ENCODE data around the gene SRCAP. TPM values are rescaled to one million over a fixed set of nuclear protein-coding genes. Genes with fewer than 3 reads are reported as not detected.

Gene SRCAP
- total RNA-seq, 1 experiment from 2014 or later = 116 TPM

DNA sequence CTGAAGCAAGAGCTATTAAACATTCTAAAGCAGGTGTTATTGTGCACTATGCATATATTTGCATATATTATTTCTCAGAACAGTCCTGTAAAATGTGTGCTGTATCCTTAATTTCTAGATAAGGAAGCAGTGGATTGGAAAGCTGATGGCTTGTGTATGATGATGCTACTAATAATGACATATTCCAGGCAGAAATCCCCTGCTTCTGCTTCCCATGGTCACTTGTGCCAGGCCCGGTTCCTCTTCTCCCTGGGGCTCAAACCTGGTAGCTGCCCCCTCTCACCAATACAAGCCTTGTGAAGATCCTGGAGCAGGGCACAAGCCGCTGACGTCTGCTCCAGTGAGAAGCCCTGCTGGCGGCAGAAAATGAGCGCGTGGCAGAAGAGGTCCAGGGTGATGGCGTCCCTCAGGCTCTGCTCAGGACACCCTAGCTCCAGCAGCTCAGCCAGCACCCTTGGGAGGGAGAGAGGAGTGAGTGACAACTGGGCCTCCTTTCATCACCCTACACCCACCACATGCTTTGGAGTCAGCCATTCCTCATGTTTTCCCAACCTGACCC lies 61.1 kb downstream of the SRCAP start:
- Histone ChIP-seq H3K79me2 (ENCODE audit: low read depth) (peaks cover 34% of the 10 kb centered on the region), H3K4me2 (peak overlapping the region; percentile 80), H3K27me3 (ENCODE audit: insufficient read depth, low read depth) (no peaks in the 10 kb centered on the region), H4K20me1 (ENCODE audit: insufficient read depth) (peaks cover 11% of the 10 kb centered on the region), H3K36me3 (ENCODE audit: low read depth) (peaks cover 19% of the 10 kb centered on the region), H3F3A (ENCODE audit: insufficient read depth, low read depth) (peaks cover 30% of the 10 kb centered on the region; the same call in 1 of the 2 replicates), H2AFZ (no peak overlapping the region), H3K4me3 (no peak overlapping the region), H3K9me2 (ENCODE audit: insufficient read depth) (no peaks in the 10 kb centered on the region), H3K4me1 (replicated peaks; ENCODE audit: insufficient read depth) (peaks cover 24% of the 10 kb centered on the region), H3K9me3 (ENCODE audit: insufficient read depth, low read depth) (no peaks in the 10 kb centered on the region), H3K27ac (no peak overlapping the region)
- no peak for DNase-seq
- BruUV-seq (replicated peaks) = no TSS peak
- CTCF ChIA-PET = interaction anchor here (0.5 kb wide), 1 partner anchor 180 kb away, joined by 7 read pairs; no protein-coding TSS in a partner anchor
- intact Hi-C loops (cut with micrococcal nuclease; ENCODE audit: unreplicated experiment) = loop anchor here (10.0 kb wide), 1 partner anchor 205 kb away; the partner anchor contains the start of gene ZNF764
- TF ChIP-seq, protein P1, sequence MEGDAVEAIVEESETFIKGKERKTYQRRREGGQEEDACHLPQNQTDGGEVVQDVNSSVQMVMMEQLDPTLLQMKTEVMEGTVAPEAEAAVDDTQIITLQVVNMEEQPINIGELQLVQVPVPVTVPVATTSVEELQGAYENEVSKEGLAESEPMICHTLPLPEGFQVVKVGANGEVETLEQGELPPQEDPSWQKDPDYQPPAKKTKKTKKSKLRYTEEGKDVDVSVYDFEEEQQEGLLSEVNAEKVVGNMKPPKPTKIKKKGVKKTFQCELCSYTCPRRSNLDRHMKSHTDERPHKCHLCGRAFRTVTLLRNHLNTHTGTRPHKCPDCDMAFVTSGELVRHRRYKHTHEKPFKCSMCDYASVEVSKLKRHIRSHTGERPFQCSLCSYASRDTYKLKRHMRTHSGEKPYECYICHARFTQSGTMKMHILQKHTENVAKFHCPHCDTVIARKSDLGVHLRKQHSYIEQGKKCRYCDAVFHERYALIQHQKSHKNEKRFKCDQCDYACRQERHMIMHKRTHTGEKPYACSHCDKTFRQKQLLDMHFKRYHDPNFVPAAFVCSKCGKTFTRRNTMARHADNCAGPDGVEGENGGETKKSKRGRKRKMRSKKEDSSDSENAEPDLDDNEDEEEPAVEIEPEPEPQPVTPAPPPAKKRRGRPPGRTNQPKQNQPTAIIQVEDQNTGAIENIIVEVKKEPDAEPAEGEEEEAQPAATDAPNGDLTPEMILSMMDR (conservative IDR thresholded peaks at IDR 0.05) = no peak
- no peak for TF ChIP-seq EZH2 (IDR thresholded peaks at IDR 0.05; ENCODE audit: low read depth)
- POLR2A ChIA-PET (ENCODE audit: unreplicated experiment) = no interaction called here

DNA sequence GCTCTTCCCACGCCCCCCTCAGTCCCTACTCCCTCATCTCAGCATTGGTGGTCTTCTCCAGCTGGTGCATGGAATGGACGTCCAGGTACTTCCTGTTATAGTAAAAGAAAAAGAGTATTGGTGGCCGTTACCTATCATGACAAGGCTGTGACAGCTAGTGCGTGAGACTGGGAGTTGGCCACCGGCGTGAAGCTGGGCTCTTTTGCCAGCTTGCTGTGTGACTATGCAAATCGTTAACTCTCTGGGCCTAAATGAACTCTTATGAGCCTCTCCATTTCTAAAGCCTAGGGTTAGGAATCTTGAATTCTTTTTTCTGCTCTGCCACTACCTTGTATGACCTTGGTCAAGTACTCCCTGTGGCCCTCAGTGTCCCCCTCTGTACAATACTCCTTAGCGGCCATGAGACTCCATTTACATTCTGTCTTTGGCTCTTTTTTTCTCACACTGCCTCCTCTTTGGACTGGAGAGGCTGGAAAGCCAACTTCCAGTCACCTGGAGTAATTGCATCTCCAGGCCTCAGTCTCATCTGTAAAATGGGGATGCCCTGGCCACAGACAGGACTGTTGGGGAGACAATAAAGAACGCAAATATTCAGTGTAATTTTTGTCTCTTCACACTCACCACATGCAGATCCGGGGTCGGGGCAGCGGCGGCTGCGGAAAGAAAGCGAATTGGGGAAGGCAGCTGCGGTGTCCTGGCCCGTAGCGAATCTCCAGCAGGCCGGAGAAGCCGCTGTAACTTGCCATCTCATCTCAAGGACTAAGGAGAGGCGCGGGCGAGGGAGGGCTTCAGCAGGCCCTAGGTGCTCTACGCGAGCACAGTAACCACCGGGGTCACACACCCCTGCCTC lies 61.8 kb downstream of the SRCAP start:
- H3F3A ChIP-seq (ENCODE audit: insufficient read depth, low read depth) = peaks cover 30% of the 10 kb centered on the region; the same call in 1 of the 2 replicates
- no peak overlapping the region for H3K27ac ChIP-seq
- peak overlapping the region; percentile 83 for H3K4me3 ChIP-seq
- peak in 1 of 2 experiments; percentile 50 for DNase-seq
- no peaks in the 10 kb centered on the region for H3K27me3 ChIP-seq (ENCODE audit: insufficient read depth, low read depth)
- POLR2A ChIA-PET (ENCODE audit: unreplicated experiment) = no interaction called here
- BruUV-seq (replicated peaks) = no TSS peak
- H4K20me1 ChIP-seq (ENCODE audit: insufficient read depth) = peaks cover 11% of the 10 kb centered on the region
- H3K36me3 ChIP-seq (ENCODE audit: low read depth) = peaks cover 26% of the 10 kb centered on the region
- peak overlapping the region; percentile 89 for H2AFZ ChIP-seq
- peaks cover 24% of the 10 kb centered on the region for H3K4me1 ChIP-seq (replicated peaks; ENCODE audit: insufficient read depth)
- TF ChIP-seq EZH2 (IDR thresholded peaks at IDR 0.05; ENCODE audit: low read depth) = no peak
- TF ChIP-seq, protein P1 (conservative IDR thresholded peaks at IDR 0.05) = no peak
- H3K4me2 ChIP-seq = peak overlapping the region; percentile 80
- CTCF ChIA-PET = no interaction called here
- no peaks in the 10 kb centered on the region for H3K9me3 ChIP-seq (ENCODE audit: insufficient read depth, low read depth)
- H3K9me2 ChIP-seq (ENCODE audit: insufficient read depth) = no peaks in the 10 kb centered on the region
- peaks cover 34% of the 10 kb centered on the region for H3K79me2 ChIP-seq (ENCODE audit: low read depth)
- intact Hi-C loops (cut with micrococcal nuclease; ENCODE audit: unreplicated experiment) = loop anchor here (10.0 kb wide), 1 partner anchor 206 kb away; the partner anchor contains the start of gene ZNF764

DNA sequence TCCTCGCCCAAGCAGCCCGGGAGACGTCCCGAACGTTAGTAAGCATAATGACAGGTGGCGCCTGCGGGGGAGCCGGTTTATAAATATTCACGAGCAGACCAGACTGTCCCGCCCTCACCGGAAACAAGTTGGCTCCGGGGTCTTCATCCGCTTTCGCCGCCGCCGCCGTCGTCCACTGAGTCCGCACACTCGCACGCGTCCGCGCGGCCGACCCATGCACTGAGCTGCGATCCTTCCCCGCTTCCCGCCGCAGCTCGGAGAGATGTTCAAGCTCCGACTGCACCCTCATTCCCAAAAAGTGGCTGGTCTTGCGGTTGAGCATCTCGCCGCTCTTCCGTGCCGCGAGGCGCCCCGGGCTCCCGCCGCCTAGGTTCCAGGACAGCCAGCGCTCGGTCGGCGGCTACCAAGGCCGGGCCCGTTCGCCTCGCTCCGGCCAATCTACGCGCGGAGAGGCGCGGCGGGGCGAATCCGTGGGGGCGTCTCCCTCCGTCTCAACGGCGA lies 62.5 kb downstream of the SRCAP start:
- H3F3A ChIP-seq (ENCODE audit: insufficient read depth, low read depth) = peaks cover 30% of the 10 kb centered on the region; the same call in 1 of the 2 replicates
- H3K4me2 ChIP-seq = peak overlapping the region; percentile 80
- no peaks in the 10 kb centered on the region for H3K27me3 ChIP-seq (ENCODE audit: insufficient read depth, low read depth)
- intact Hi-C loops (cut with micrococcal nuclease; ENCODE audit: unreplicated experiment) = loop anchor here (10.0 kb wide), 1 partner anchor 207 kb away; the partner anchor contains the start of gene ZNF764
- H3K4me3 ChIP-seq = peak overlapping the region; percentile 83
- DNase-seq = peak in 1 of 2 experiments; percentile 51
- peaks cover 11% of the 10 kb centered on the region for H4K20me1 ChIP-seq (ENCODE audit: insufficient read depth)
- TSS peak; percentile 65 for BruUV-seq (replicated peaks)
- H3K4me1 ChIP-seq (replicated peaks; ENCODE audit: insufficient read depth) = peaks cover 24% of the 10 kb centered on the region
- no peak overlapping the region for H3K27ac ChIP-seq
- no peaks in the 10 kb centered on the region for H3K9me3 ChIP-seq (ENCODE audit: insufficient read depth, low read depth)
- CTCF ChIA-PET = no interaction called here
- H3K79me2 ChIP-seq (ENCODE audit: low read depth) = peaks cover 34% of the 10 kb centered on the region
- no peaks in the 10 kb centered on the region for H3K9me2 ChIP-seq (ENCODE audit: insufficient read depth)
- TF ChIP-seq EZH2 (IDR thresholded peaks at IDR 0.05; ENCODE audit: low read depth) = no peak
- TF ChIP-seq, protein P1 (conservative IDR thresholded peaks at IDR 0.05) = no peak
- peak overlapping the region; percentile 89 for H2AFZ ChIP-seq
- peaks cover 33% of the 10 kb centered on the region for H3K36me3 ChIP-seq (ENCODE audit: low read depth)
- POLR2A ChIA-PET (ENCODE audit: unreplicated experiment) = no interaction called here

All from PC-9 (cell line).